Panc1 (cell line): Measurements from ENCODE around the gene SDC3. TPM values are rescaled to one million over a fixed set of nuclear protein-coding genes. Genes with fewer than 3 reads are reported as not detected.

Experiments
- ATAC-seq: fragments of 200-7000 bp; cut with Tn5 transposase; 2 replicates; pipeline ENCODE4 v1.9.1; 2020; ENCODE audit warnings: mild to moderate bottlenecking, moderate library complexity
- BruUV-seq: library from RNA; stranded (reverse); fragments of 400-500 nt; replicated peaks from 2 replicates; lab custom pipeline; 2021; lab: Mats Ljungman, UMichigan
- CTCF ChIA-PET: fragments of 300-600 bp; sonication (Branson Sonifier 250); formaldehyde crosslinking; loops from one replicate; lab custom pipeline; 2022; ENCODE audit warnings: antibody characterized with exemption; lab: Charles Lee
- POLR2A ChIA-PET: fragments of 300-600 bp; sonication (Branson Sonifier 250); formaldehyde crosslinking; loops from one replicate; lab custom pipeline; 2022; ENCODE audit warnings: antibody characterized with exemption; lab: Charles Lee
- DNase-seq: peaks from one replicate; pipeline ENCODE4 v3.0.0-alpha.2; 2010; ENCODE audit warnings: low read depth, low spot score
- H3K27ac ChIP-seq: 2 replicates; pipeline ENCODE4 v1.5.1; 2011; ENCODE audit warnings: mild to moderate bottlenecking, low read length, inconsistent platforms
- H3K27me3 ChIP-seq: fragments of 200-500 bp; sonication (Bioruptor generic); 2 replicates; pipeline ENCODE4 v1.6.0; 2014; ENCODE audit warnings: low read length, inconsistent platforms; ENCODE audit not compliant: control insufficient read depth, insufficient read depth
- H3K36me3 ChIP-seq: fragments of 200-500 bp; sonication (Bioruptor generic); 2 replicates; pipeline ENCODE4 v1.5.1; 2014; ENCODE audit warnings: inconsistent platforms, mild to moderate bottlenecking, low read length, moderate library complexity; ENCODE audit not compliant: control insufficient read depth, insufficient read depth
- H3K4me1 ChIP-seq: 2 replicates; pipeline ENCODE4 v1.5.1; 2011; ENCODE audit warnings: inconsistent platforms, mild to moderate bottlenecking, low read length, moderate library complexity; ENCODE audit not compliant: control insufficient read depth, insufficient read depth
- H3K4me3 ChIP-seq, 2 experiments: 2 replicates each; pipeline ENCODE4 v1.5.1; 2011 to 2012; ENCODE audit warnings: low read depth in 2 of 2, low read length in 2 of 2, mild to moderate bottlenecking in 2 of 2, inconsistent platforms in 1 of 2, moderate library complexity in 1 of 2
- H3K9me3 ChIP-seq: fragments of 200-500 bp; sonication (Bioruptor generic); 2 replicates; pipeline ENCODE4 v1.5.1; 2014; ENCODE audit warnings: low read depth, mild to moderate bottlenecking, inconsistent platforms, low read length, moderate library complexity; ENCODE audit not compliant: control insufficient read depth, insufficient read depth
- POLR2AphosphoS5 ChIP-seq: IDR thresholded peaks from 2 replicates; pipeline ENCODE4 v1.6.1; 2012; ENCODE audit warnings: mild to moderate bottlenecking, low read depth, low read length, moderate library complexity
- REST ChIP-seq, 2 experiments: IDR thresholded peaks; 2 replicates each; pipeline ENCODE4 v1.6.1; 2011 to 2012; ENCODE audit warnings: low read depth in 2 of 2, control low read depth in 1 of 2, low read length in 1 of 2, mild to moderate bottlenecking in 1 of 2, moderate library complexity in 1 of 2; ENCODE audit not compliant: insufficient read depth in 1 of 2
- SIN3A ChIP-seq: IDR thresholded peaks from 2 replicates; pipeline ENCODE4 v1.6.1; 2012; ENCODE audit warnings: low read depth, mild to moderate bottlenecking, low read length, moderate library complexity, borderline replicate concordance; ENCODE audit not compliant: insufficient read depth
- TCF7L2 ChIP-seq: IDR thresholded peaks from 2 replicates; pipeline ENCODE4 v1.6.1; 2011; ENCODE audit warnings: mild to moderate bottlenecking, low read depth, low read length, inconsistent platforms
- in situ Hi-C: cut with HindIII; loops from 2 replicates; pipeline ENCODE4 v1.10.0; 2016; ENCODE audit warnings: low sequenced_read_pairs, low pct_unique_long_range_greater_than_20kb
- intact Hi-C: fragments of 100-400 bp; cut with micrococcal nuclease; formaldehyde crosslinking; loops from one replicate; pipeline ENCODE4 v1.10.0; 2022; ENCODE audit not compliant: unreplicated experiment
- total RNA-seq: library from RNA; stranded (reverse); gene quantifications from one replicate; pipeline ENCODE4 v1.2.1, GENCODE V29; 2021; ENCODE audit not compliant: unreplicated experiment
- TF ChIP-seq, protein P1 (sequence below): fragments of 450-650 bp; IDR thresholded peaks from 2 replicates; pipeline ENCODE4 v1.5.1; 2017; ENCODE audit warnings: mild to moderate bottlenecking

The SDC3 gene
- total RNA-seq, 1 experiment from 2014 or later: 36.1 TPM

GRCh38 chr1:30928171-30928570 lies 19.6 kb upstream of the SDC3 start:
- intact Hi-C loops: loop anchor here (5.0 kb wide), 1 partner anchor 146 kb away; no protein-coding TSS in a partner anchor

DNA sequence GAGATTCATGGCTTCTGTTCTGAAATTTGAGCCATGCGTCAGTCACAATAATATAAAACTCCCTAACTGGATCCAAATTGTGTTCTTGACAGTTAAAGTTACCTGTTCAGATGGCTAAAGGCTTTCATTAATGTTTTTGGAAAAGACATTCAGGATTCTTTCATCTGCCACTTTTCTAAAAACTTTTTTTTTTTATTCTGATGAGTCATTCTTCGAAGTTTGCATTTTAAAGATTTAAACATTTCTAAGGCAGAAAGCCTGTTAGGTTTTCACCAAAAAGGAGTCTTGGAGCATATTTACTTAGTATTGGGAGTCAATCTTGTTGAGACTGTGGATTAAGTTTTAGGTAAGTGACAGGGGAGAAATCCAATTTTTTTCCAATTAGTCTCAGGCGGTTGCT lies 18.9 kb upstream of the SDC3 start:
- no peak for DNase-seq
- intact Hi-C loops: loop anchor here (5.0 kb wide), 1 partner anchor 145 kb away; no protein-coding TSS in a partner anchor
- in situ Hi-C loops: no loop called here
- no TSS peak for BruUV-seq
- Histone ChIP-seq H3K36me3 (peaks cover 2% of the 10 kb centered on the region; the same call in 1 of the 2 replicates), H3K4me1 (no peaks in the 10 kb centered on the region), H3K27me3 (no peaks in the 10 kb centered on the region), H3K27ac (no peak overlapping the region), H3K9me3 (no peaks in the 10 kb centered on the region), H3K4me3 (no peak overlapping the region)
- ATAC-seq: no peak
- ChIA-PET CTCF (no interaction called here), POLR2A (no interaction called here)
- TF ChIP-seq REST (IDR thresholded peaks at IDR 0.05; ENCODE audit: insufficient read depth in 1 of 2, low read depth in 2 of 2, low read length in 1 of 2): no peak
- no peak for TF ChIP-seq SIN3A
- no peak for TF ChIP-seq POLR2AphosphoS5
- no peak for TF ChIP-seq TCF7L2
- TF ChIP-seq, protein P1, sequence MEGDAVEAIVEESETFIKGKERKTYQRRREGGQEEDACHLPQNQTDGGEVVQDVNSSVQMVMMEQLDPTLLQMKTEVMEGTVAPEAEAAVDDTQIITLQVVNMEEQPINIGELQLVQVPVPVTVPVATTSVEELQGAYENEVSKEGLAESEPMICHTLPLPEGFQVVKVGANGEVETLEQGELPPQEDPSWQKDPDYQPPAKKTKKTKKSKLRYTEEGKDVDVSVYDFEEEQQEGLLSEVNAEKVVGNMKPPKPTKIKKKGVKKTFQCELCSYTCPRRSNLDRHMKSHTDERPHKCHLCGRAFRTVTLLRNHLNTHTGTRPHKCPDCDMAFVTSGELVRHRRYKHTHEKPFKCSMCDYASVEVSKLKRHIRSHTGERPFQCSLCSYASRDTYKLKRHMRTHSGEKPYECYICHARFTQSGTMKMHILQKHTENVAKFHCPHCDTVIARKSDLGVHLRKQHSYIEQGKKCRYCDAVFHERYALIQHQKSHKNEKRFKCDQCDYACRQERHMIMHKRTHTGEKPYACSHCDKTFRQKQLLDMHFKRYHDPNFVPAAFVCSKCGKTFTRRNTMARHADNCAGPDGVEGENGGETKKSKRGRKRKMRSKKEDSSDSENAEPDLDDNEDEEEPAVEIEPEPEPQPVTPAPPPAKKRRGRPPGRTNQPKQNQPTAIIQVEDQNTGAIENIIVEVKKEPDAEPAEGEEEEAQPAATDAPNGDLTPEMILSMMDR: no peak

More at GRCh38 chr1:30928171-30928570, 19.6 kb upstream of the SDC3 start:
- no peaks in the 10 kb centered on the region for H3K27me3 ChIP-seq
- TF ChIP-seq SIN3A (no peak), TCF7L2 (no peak), REST (IDR thresholded peaks at IDR 0.05; ENCODE audit: insufficient read depth in 1 of 2, low read depth in 2 of 2, low read length in 1 of 2) (no peak), POLR2AphosphoS5 (no peak)
- TF ChIP-seq, protein P1: no peak
- ChIA-PET POLR2A (interaction anchor here (0.6 kb wide), 2 partner anchors 9 to 159 kb away, joined by 3 read pairs; no protein-coding TSS in a partner anchor), CTCF (interaction anchor here (1.2 kb wide), 2 partner anchors 14 to 126 kb away, joined by 4 read pairs; no protein-coding TSS in a partner anchor)
- no TSS peak for BruUV-seq
- no peaks in the 10 kb centered on the region for H3K9me3 ChIP-seq
- in situ Hi-C loops: no loop called here
- H3K4me3 ChIP-seq: no peak overlapping the region
- H3K4me1 ChIP-seq: no peaks in the 10 kb centered on the region
- peaks cover 2% of the 10 kb centered on the region; the same call in 1 of the 2 replicates for H3K36me3 ChIP-seq
- no peak overlapping the region for H3K27ac ChIP-seq
- DNase-seq (no peak), ATAC-seq (no peak)
